Ureter (tissue), 1 donor: Measurements from ENCODE around the gene PLVAP. TPM values are rescaled to one million over a fixed set of nuclear protein-coding genes. Genes with fewer than 3 reads are reported as not detected.

ENCODE experiments used
- DNase-seq: peaks from one replicate; pipeline ENCODE4 v3.0.0-alpha.2; 2020; ENCODE audit warnings: low spot score
- total RNA-seq: library from RNA; stranded (reverse); gene quantifications from one replicate; pipeline ENCODE4 v1.2.4, GENCODE V29; 2023
- donor health status: DM: yes; HTN: yes; CAD: no.

Gene PLVAP
- total RNA-seq = 159 TPM

GRCh38 chr19:17376935-17377600 lies at the start of gene PLVAP:
PLVAP (minus strand) TSS chr19:17377342; CDS start chr19:17377288, 54 bp downstream.
- no peak for DNase-seq

GRCh38 chr19:17424743-17425365 lies 47.7 kb upstream of the PLVAP start:
- no peak for DNase-seq

- DNase-seq = no peak
These were observed 46.5 kb upstream of the PLVAP start for GRCh38 chr19:17423429-17424208.

GRCh38 chr19:17421942-17422341 lies 44.8 kb upstream of the PLVAP start:
- no peak for DNase-seq

GRCh38 chr19:17420475-17420924 lies 43.4 kb upstream of the PLVAP start:
- peak; percentile 62 for DNase-seq

GRCh38 chr19:17419621-17420474 lies 42.7 kb upstream of the PLVAP start, which contains the start of gene MVB12A:
MVB12A (plus strand) TSS chr19:17420047; CDS start chr19:17420136, 89 bp downstream.
- DNase-seq = peak; percentile 98

- no peak for DNase-seq
These were observed 42.0 kb upstream of the PLVAP start for GRCh38 chr19:17419154-17419620.

- DNase-seq = no peak
These were observed 41.6 kb upstream of the PLVAP start for GRCh38 chr19:17418710-17419109.

- DNase-seq = no peak
These were observed 38.0 kb upstream of the PLVAP start for GRCh38 chr19:17415121-17415520.

GRCh38 chr19:17414097-17414496 lies 37.0 kb upstream of the PLVAP start:
- DNase-seq = no peak

- DNase-seq = no peak
These were observed 34.7 kb upstream of the PLVAP start for GRCh38 chr19:17411801-17412200.

GRCh38 chr19:17409990-17410389 lies 32.8 kb upstream of the PLVAP start:
- DNase-seq = no peak

- DNase-seq = no peak
These were observed 29.7 kb upstream of the PLVAP start for GRCh38 chr19:17406887-17407196.

GRCh38 chr19:17406046-17406886 lies 29.1 kb upstream of the PLVAP start:
- DNase-seq = no peak

GRCh38 chr19:17405250-17406045 lies 28.3 kb upstream of the PLVAP start, which contains the start of gene BST2:
BST2 (minus strand) TSS chr19:17405630; CDS start chr19:17405575, 55 bp downstream.
- DNase-seq = peak; percentile 61

GRCh38 chr19:17404621-17405249 lies 27.6 kb upstream of the PLVAP start:
- DNase-seq = no peak

GRCh38 chr19:17404015-17404414 lies 26.9 kb upstream of the PLVAP start:
- DNase-seq = no peak

- no peak for DNase-seq
These were observed 26.1 kb upstream of the PLVAP start for GRCh38 chr19:17402982-17403855.
